Cerebellar cortex (tissue), 1 donor: ENCODE measurements around the gene MED8.

Experiments
- DNase-seq: peaks from one replicate; pipeline ENCODE4 v3.0.0-alpha.2; 2015; ENCODE audit warnings: low spot score

MED8 gene, protein sequence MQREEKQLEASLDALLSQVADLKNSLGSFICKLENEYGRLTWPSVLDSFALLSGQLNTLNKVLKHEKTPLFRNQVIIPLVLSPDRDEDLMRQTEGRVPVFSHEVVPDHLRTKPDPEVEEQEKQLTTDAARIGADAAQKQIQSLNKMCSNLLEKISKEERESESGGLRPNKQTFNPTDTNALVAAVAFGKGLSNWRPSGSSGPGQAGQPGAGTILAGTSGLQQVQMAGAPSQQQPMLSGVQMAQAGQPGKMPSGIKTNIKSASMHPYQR

DNA sequence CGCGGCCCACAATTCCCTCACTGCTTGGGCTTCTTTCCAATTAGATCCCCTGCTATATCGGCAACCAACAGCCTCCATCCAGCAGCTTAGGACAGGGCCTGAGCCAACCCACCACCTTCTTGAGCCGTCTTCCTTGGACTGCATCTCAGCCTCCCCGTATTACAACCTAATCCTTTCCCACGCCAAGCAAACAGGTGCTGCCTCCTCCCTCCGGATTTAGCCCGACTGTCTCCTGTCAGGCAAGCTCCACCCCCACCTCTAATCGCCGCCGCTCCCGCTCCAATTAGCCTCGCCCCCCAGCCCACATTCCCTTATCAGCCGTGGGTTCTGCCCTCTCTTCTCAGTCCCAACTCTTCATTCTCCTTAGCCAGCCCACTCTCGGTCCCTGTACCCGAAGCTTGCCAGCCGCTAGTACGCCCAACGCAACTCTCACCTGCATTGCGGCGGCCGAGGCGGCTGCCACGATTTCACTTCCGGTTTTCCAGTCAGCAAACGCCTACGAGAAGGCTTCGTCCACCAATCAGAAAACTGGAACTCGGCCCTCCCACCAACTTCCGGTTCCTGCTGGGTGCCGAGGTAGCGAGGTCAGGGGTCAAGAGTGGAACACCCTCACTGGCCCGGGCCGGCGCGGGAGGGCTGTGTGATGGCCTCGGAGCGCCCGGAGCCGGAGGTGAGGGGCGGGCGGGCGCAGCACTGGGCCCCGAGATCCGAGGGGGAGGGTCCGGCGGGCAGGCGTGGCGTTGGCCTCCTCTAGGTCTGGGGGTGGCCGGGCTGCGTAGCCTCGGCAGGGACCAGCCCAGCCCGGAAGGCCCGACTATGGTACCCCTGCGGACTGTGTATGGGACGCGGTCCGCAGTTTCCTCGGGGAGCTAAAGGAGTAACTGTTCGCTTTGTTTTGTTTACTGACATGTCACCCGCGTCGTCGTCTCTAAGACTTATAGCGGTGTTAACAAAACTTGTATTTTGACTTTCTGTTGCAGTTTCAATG is at the start of gene MED8, which contains the start of gene SZT2:
Gene MED8, minus strand, starts transcription at position 475 of the 988 bp plus-strand sequence. Its CDS starts 36 bp downstream, at position 439.
Gene SZT2, plus strand, starts transcription at position 574 of the 988 bp plus-strand sequence. Its CDS starts 70 bp downstream, at position 644.
- DNase-seq, result peak; percentile 97

- DNase-seq, result no peak
Observed at GRCh38 chr1:43438953-43439581, 49.5 kb upstream of the MED8 start.

DNA sequence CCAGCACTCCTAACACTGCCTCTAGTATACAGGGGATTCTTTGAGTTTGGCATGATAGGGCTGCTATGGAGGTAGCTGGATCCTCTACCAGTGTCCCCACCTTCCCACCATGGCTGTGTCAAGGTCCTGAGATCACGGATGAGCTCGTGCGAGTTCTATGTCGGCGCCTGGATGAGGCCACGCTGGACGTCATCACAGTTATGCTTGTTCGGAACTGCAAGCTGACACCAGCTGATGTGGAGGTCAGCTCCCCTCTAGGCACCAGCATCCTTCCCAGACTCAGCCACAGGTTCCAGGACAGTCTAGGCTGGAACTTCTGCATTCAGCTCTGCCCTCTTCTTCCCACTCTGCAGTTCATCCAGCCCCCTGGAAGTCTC is 49.0 kb upstream of the MED8 start:
- DNase-seq, result no peak

DNA sequence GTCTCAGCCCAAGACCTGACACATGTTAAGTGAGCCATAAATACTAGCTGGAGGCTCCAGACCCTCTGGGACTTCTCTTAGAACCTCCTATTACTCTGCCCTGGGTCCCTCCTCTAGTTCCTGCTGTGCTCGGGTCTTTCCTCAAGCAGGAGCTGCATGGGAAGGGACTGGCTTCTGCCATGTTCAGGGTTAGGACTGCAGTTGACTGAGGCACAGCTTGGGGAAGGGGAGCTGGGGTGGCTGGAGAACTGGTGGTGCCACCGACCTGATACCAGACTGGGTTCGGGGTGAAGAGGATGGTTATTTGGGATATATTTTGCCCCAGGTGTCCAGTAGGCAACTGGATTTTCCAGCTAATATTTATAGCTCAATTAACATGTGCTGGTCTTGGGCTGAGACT is 48.4 kb upstream of the MED8 start:
- no peak for DNase-seq

DNA sequence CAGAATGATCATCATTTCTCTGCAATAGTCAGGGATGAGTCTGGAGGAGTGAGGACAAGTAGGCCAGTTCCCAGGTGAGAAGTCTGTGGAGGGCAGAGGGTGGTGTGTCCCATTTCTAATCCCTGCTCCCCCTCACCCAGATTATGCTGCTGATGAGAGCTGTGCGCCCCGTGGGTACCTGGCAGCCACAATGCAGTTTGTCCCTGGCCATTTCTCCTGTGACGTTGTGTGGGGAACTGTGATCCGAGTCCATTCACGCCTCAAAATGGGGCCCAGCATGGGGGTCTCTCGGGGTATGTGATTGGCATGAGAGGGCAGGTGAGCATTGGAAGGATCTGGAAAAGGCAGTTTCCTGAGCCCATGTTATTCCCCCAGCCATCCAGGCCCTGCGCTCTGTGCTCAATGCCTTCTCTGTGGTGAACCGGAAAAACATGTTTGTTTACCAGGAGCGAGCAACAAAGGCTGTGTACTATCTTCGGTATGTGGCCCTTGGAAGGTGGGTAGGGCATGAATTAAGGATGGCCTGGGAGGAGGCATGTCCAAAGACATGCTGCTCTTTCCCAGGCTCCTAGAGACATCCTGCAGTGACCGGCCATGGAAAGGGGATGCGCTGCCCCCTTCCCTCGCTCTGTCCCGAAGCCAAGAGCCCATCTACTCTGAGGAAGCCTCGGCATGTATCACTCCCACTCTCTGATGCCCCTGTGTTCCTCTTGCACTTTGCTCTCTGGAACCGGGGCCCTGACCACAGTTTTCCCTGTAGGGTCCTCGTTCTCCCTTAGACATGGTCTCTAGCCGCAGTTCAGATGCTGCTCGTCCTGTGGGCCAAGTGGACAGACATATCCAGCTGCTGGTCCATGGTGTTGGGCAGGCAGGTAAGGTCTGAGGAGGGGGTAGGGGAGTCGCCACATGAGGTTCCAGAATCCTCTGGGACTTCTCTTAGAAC is 47.7 kb upstream of the MED8 start:
- DNase-seq, result no peak

- DNase-seq, result no peak
Observed at GRCh38 chr1:43436371-43436770, 46.8 kb upstream of the MED8 start.

DNA sequence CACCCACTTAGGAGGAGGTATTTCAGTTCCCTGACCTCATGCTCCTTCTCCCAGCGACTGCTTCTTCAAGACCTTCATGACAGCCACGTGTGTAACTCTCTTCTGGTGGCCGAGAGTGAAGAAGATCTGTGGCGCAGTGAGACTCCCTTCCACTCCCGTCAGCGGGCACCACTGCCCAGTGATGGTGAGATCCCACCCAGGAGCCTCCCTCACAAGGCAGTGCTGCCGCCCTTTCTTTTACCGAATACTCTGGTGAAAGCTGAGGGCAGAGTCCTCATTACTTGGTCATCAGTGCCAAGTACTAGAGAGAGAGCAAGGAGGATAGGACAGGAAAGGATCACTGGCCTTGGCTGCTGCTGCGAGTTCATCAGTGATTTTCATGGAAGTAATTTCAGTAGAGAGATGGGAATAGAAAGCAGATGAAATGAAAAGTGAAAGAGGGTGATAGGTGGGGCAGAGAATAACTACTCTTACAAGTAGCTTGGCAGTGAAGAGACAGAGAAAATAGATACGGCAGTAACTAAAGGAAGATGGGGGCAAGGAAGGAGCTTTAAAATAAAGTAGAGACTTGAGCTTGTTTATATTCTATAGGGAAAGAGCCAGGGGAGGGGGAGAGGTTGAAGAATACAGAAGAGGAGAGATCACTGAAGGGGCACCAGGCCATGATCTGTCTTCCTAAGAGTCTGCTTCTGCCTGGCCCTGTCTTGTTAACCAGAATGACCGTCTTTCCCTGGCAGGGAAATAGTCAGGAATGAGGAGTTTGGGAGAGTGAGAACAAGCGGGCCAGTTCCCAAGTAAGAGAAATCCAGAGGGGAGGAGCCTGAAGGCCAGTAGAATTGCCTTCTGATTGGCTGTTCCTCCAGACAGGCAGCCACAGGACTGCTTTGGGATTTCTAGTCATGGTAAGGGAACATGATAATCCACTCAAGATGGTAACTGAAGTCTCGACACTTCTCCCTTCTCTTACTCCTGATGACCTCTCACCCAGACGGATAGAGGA is 45.8 kb upstream of the MED8 start:
- DNase-seq, result peak; percentile 21

DNA sequence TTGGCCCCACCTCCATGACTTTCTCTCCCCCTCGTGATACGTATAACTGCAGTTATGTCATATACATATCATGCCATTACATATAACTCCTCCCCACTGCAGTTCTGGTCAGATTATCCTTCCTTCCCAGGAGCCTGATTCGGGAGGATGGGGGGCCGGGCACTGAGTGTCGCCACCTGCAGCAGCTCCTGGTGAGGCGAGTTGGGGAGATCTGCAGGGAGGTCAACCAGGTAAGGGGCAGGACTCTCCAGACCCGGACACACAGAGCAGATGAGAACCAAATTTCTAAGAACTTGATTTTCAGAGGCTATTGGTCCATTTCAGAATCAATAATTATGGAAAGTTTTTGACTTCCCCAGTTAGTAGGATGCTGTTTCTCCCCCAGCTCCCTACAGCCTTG is 44.7 kb upstream of the MED8 start:
- no peak for DNase-seq

- DNase-seq, result no peak
Observed at GRCh38 chr1:43432907-43433306, 43.3 kb upstream of the MED8 start.

- no peak for DNase-seq
Observed at GRCh38 chr1:43432171-43432860, 42.7 kb upstream of the MED8 start.

DNA sequence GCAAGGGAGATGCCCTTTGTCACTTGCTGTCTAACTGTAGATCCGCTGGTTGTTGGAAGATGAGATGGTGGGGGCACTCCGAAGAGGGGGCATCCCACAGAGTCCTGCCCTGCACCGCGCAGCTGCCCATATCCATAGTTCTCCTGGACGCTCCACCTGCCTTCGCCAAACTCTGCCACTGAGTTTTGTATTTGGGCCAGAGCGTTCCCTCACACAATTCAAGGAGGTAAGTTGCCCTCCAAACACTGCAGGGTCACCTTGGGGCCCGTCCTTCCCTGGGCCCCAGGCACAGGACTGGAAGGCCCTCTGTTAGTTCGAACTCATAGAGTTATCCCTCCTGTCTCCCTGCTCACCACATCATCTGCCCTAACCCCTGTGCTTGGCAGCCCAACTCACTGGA is 42.1 kb upstream of the MED8 start:
- DNase-seq, result no peak

GRCh38 chr1:43430831-43431230 is 41.2 kb upstream of the MED8 start:
- DNase-seq, result no peak

GRCh38 chr1:43427941-43428340 is 38.3 kb upstream of the MED8 start:
- DNase-seq, result no peak

DNA sequence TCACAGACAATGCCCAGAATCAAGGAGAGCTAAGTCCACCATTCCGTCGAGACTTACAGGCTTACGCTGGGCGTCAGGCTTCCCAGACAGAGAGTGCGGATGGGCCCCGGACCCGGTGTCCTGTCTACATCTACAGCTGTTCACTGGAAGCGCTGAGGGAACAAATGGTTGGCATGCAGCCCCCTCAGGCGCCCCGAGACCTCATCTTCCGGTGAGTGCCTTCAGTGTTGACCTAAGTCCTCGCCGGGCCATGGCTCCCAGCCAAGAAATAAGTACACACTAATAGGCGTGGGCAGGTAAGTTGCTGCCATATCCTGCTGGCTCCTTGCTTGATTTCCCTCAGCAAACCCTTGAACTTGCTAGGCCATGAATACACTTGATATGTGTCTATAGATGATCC is 37.9 kb upstream of the MED8 start:
- DNase-seq, result no peak

DNA sequence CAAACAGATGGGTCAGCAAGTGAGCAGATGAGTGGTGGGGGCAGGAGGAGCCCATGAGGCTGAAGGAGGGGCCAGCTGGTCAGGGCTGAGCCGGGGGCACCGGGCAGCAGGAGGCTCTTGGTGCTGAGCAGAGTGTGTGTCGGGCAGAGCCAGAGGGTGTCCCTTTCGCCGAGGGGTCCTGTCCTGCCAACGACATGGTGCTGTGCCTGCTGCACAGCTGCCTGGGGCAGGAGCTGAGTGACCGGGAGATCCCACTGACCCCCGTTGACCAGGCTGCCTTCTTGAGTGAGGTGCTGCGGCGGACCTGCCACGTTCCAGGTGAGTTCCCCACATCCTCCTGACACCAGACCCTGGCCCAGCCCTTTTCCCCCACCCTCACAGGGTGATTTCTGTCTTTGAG is 36.6 kb upstream of the MED8 start:
- no peak for DNase-seq

- DNase-seq, result no peak
Observed at GRCh38 chr1:43425045-43425444, 35.4 kb upstream of the MED8 start.

DNA sequence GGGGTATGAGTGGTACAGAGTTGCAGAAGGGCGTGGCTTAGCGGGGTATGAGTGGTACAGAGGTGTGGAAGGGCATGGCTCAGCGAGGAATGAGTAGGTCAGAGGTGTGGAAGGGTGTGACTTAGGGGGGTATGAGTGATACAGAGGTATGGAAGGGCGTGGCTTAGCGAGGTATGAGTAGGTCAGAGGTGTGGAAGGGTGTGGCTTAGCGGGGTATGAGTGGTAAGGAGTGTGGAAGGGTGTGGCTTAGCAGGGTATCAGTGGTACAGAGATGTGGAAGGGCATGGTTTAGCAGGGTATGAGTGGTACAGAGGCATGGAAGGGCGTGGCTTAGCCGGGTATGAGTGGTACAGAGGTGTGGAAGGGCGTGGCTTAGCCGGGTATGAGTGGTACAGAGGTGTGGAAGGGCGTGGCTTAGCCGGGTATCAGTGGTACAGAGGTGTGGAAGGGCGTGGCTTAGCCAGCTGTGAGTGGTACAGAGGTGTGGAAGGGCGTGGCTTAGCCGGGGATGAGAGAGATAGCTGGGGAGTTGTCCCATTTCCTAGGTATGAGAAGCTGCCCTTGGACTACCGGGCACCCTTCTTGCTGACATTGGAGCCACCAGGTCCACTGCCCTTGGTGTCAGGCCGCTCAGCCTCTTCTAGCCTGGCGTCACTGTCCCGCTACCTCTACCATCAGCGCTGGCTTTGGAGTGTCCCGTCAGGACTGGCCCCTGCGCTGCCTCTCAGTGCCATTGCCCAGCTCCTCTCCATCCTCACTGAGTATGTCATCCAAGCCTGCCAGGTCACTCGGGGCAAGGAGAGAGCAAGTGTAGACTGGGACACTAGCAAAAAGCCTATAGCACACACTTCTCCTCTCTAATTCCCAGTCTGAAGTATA is 34.3 kb upstream of the MED8 start:
- DNase-seq, result no peak

DNA sequence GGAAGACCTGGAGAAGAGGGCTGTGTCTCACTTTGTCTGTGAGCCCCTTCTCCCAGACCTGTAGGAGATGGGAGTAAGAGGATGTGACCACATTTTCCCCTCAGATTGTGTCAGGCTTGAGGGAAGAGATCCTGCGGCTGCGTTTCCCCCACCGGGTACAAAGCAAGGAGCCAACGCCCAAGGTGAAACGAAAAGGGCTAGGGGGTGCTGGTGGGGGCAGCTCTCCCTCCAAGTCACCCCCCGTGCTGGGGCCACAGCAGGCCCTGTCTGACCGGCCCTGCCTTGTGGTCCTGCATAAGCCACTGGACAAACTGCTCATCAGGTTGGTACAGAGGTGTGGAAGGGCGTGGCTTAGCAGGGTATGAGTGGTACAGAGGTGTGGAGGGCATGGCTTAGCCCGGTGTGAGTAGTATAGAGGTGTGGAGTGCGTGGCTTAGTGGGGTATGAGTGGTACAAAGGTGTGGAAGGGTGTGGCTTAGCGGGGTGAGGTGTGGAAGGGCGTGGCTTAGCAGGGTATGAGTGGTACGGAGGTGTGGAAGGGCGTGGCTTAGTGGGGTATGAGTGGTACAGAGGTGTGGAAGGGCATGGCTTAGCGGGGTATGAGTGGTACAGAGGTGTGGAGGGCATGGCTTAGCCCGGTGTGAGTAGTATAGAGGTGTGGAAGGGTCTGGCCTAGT is 33.5 kb upstream of the MED8 start:
- no peak for DNase-seq
